ENCODE data around the gene IRAK1. TPM values are rescaled to one million over a fixed set of nuclear protein-coding genes. Genes with fewer than 3 reads are reported as not detected.

Gene IRAK1
- total RNA-seq, 1 donor from 2014 or later = 73.1 TPM

GRCh38 chrX:154059729-154060245 lies 40.1 kb upstream of the IRAK1 start:
- Histone ChIP-seq H3K27me3 (ENCODE audit: low read depth) (no peaks in the 10 kb centered on the region), H3K36me3 (no peaks in the 10 kb centered on the region), H3K4me3 (no peak overlapping the region), H3K4me1 (peaks cover 18% of the 10 kb centered on the region), H3K9me3 (no peaks in the 10 kb centered on the region), H3K27ac (no peak overlapping the region)
- DNase-seq (no peak), ATAC-seq (no peak)
- intact Hi-C loops (cut with DNase I) = no loop called here
- TF ChIP-seq CTCF (IDR thresholded peaks at IDR 0.05) = no peak

GRCh38 chrX:154059231-154059630 lies 39.5 kb upstream of the IRAK1 start:
- H3K27me3 ChIP-seq (ENCODE audit: low read depth) = no peaks in the 10 kb centered on the region
- TF ChIP-seq CTCF (IDR thresholded peaks at IDR 0.05) = no peak
- intact Hi-C loops (cut with DNase I) = no loop called here
- H3K9me3 ChIP-seq = no peaks in the 10 kb centered on the region
- H3K4me3 ChIP-seq = no peak overlapping the region
- H3K36me3 ChIP-seq = no peaks in the 10 kb centered on the region
- H3K27ac ChIP-seq = no peak overlapping the region
- ATAC-seq = no peak
- no peak for DNase-seq
- peaks cover 16% of the 10 kb centered on the region for H3K4me1 ChIP-seq

- intact Hi-C loops (cut with DNase I) = no loop called here
- Histone ChIP-seq H3K4me3 (no peak overlapping the region), H3K27me3 (ENCODE audit: low read depth) (no peaks in the 10 kb centered on the region), H3K9me3 (no peaks in the 10 kb centered on the region), H3K27ac (no peak overlapping the region), H3K4me1 (peaks cover 9% of the 10 kb centered on the region), H3K36me3 (no peaks in the 10 kb centered on the region)
- no peak for ATAC-seq
- TF ChIP-seq CTCF (IDR thresholded peaks at IDR 0.05) = no peak
- no peak for DNase-seq
Measured at GRCh38 chrX:154058214-154058997, 38.7 kb upstream of the IRAK1 start.

- H3K4me3 ChIP-seq = no peak overlapping the region
- ATAC-seq = no peak
- no peaks in the 10 kb centered on the region for H3K27me3 ChIP-seq (ENCODE audit: low read depth)
- TF ChIP-seq CTCF (IDR thresholded peaks at IDR 0.05) = no peak
- intact Hi-C loops (cut with DNase I) = no loop called here
- no peak overlapping the region for H3K27ac ChIP-seq
- DNase-seq = no peak
- H3K36me3 ChIP-seq = no peaks in the 10 kb centered on the region
- H3K4me1 ChIP-seq = peaks cover 9% of the 10 kb centered on the region
- no peaks in the 10 kb centered on the region for H3K9me3 ChIP-seq
Measured at GRCh38 chrX:154057791-154058190, 38.1 kb upstream of the IRAK1 start.

GRCh38 chrX:154056770-154057241 lies 37.1 kb upstream of the IRAK1 start:
- ATAC-seq (peak; percentile 49 to 66), DNase-seq (no peak)
- Histone ChIP-seq H3K4me3 (no peak overlapping the region), H3K27ac (no peak overlapping the region), H3K4me1 (peaks cover 12% of the 10 kb centered on the region), H3K27me3 (ENCODE audit: low read depth) (no peaks in the 10 kb centered on the region), H3K36me3 (no peaks in the 10 kb centered on the region), H3K9me3 (no peaks in the 10 kb centered on the region)
- intact Hi-C loops (cut with DNase I) = no loop called here
- no peak for TF ChIP-seq CTCF (IDR thresholded peaks at IDR 0.05)
